ENCODE results near the gene ATP6V0E1.

The ATP6V0E1 gene

DNA sequence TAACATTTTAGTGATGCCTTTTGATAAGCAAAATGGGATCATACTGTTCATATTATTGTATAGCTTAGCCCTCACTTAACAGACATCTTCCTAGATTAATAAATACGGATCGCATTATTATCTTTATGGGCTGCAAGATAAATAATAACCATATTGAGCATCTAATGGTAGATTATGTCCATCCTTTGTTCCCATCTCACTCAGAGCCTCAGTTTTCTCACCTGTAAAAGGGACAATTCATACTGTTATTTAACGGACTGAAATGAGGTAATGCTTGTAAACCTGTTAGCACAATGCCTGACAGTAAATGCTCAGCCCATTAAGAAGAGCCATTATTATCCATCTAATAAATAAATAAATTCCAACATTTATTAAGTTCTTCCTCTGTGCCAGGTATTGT, 27.3 kb upstream of the ATP6V0E1 start:
- no peak overlapping the region for H3K27ac ChIP-seq (ENCODE audit: insufficient read depth, low read depth, low read length, poor library complexity, severe bottlenecking)
- WGBS, 2 experiments = 85 to 95% methylated on average over 2 to 3 of the region's 3 CpGs

GRCh38 chr5:172956936-172957335, 26.6 kb upstream of the ATP6V0E1 start:
- Histone ChIP-seq H3K4me3 (ENCODE audit: insufficient read depth, low read depth, low read length) (no peak overlapping the region), H3K36me3 (ENCODE audit: control insufficient read depth, insufficient read depth, low read length) (peaks cover 2% of the 10 kb centered on the region), H3K27ac (ENCODE audit: insufficient read depth, low read depth, low read length, poor library complexity, severe bottlenecking) (no peak overlapping the region)

More for the DNA sequence above, 27.3 kb upstream of the ATP6V0E1 start:
- no peaks in the 10 kb centered on the region for H3K4me1 ChIP-seq (ENCODE audit: control insufficient read depth, insufficient read depth, low read length)
- H3K36me3 ChIP-seq (ENCODE audit: control insufficient read depth, insufficient read depth, low read length) = no peaks in the 10 kb centered on the region
- H3K9me3 ChIP-seq (ENCODE audit: control insufficient read depth, low read length) = no peaks in the 10 kb centered on the region
- no peak overlapping the region for H3K4me3 ChIP-seq (ENCODE audit: insufficient read depth, low read depth, low read length)
- H3K27me3 ChIP-seq (ENCODE audit: control insufficient read depth, insufficient read depth, low read length, poor library complexity, severe bottlenecking) = peaks cover 19% of the 10 kb centered on the region

DNA sequence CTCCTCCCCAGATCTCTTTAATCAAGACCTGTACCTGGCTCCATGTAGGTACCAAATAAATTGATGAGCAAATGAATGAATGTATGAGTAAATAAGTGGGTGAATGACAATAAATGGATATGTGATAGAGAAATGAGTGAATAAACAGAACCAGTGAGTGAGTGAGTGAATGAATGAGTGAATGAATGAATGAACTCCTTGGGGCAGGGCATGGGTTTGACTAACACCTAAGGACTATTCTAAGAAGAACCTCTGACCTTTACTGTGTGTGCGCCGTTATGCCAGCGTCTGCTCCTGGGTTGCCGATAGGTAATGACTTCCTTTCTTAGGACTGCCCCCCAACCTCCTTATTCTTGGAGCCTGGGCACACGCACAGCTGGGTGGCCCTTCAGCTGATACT, 26.1 kb upstream of the ATP6V0E1 start:
- Histone ChIP-seq H3K4me3 (ENCODE audit: insufficient read depth, low read depth, low read length) (no peak overlapping the region), H3K27me3 (ENCODE audit: control insufficient read depth, insufficient read depth, low read length, poor library complexity, severe bottlenecking) (peaks cover 19% of the 10 kb centered on the region), H3K4me1 (ENCODE audit: control insufficient read depth, insufficient read depth, low read length) (no peaks in the 10 kb centered on the region), H3K27ac (ENCODE audit: insufficient read depth, low read depth, low read length, poor library complexity, severe bottlenecking) (no peak overlapping the region), H3K36me3 (ENCODE audit: control insufficient read depth, insufficient read depth, low read length) (peaks cover 4% of the 10 kb centered on the region), H3K9me3 (ENCODE audit: control insufficient read depth, low read length) (no peaks in the 10 kb centered on the region)
- WGBS, 2 experiments = 85 to 87% methylated on average over 5 of the region's 5 CpGs

More at GRCh38 chr5:172956936-172957335, 26.6 kb upstream of the ATP6V0E1 start:
- 88 to 93% methylated on average over 4 of the region's 4 CpGs for WGBS, 2 experiments
- H3K4me1 ChIP-seq (ENCODE audit: control insufficient read depth, insufficient read depth, low read length) = no peaks in the 10 kb centered on the region
- no peaks in the 10 kb centered on the region for H3K9me3 ChIP-seq (ENCODE audit: control insufficient read depth, low read length)
- H3K27me3 ChIP-seq (ENCODE audit: control insufficient read depth, insufficient read depth, low read length, poor library complexity, severe bottlenecking) = peaks cover 19% of the 10 kb centered on the region

- H3K36me3 ChIP-seq (ENCODE audit: control insufficient read depth, insufficient read depth, low read length) = peaks cover 4% of the 10 kb centered on the region
- WGBS, 2 experiments = 8 to 10% methylated on average over 54 of the region's 54 CpGs
- H3K4me1 ChIP-seq (ENCODE audit: control insufficient read depth, insufficient read depth, low read length) = no peaks in the 10 kb centered on the region
- H3K27me3 ChIP-seq (ENCODE audit: control insufficient read depth, insufficient read depth, low read length, poor library complexity, severe bottlenecking) = peaks cover 19% of the 10 kb centered on the region
- no peaks in the 10 kb centered on the region for H3K9me3 ChIP-seq (ENCODE audit: control insufficient read depth, low read length)
- H3K27ac ChIP-seq (ENCODE audit: insufficient read depth, low read depth, low read length, poor library complexity, severe bottlenecking) = no peak overlapping the region
- H3K4me3 ChIP-seq (ENCODE audit: insufficient read depth, low read depth, low read length) = peak overlapping the region; percentile 98
These were observed 25.1 kb upstream of the ATP6V0E1 start for GRCh38 chr5:172958331-172959046.

- H3K4me1 ChIP-seq (ENCODE audit: control insufficient read depth, insufficient read depth, low read length) = no peaks in the 10 kb centered on the region
- no peaks in the 10 kb centered on the region for H3K9me3 ChIP-seq (ENCODE audit: control insufficient read depth, low read length)
- peaks cover 19% of the 10 kb centered on the region for H3K27me3 ChIP-seq (ENCODE audit: control insufficient read depth, insufficient read depth, low read length, poor library complexity, severe bottlenecking)
- peak overlapping the region; percentile 98 for H3K4me3 ChIP-seq (ENCODE audit: insufficient read depth, low read depth, low read length)
- peak overlapping the region; percentile 50 for H3K27ac ChIP-seq (ENCODE audit: insufficient read depth, low read depth, low read length, poor library complexity, severe bottlenecking)
- 18 to 19% methylated on average over 27 to 28 of the region's 28 CpGs for WGBS, 2 experiments
- peaks cover 4% of the 10 kb centered on the region for H3K36me3 ChIP-seq (ENCODE audit: control insufficient read depth, insufficient read depth, low read length)
These were observed 23.5 kb upstream of the ATP6V0E1 start for GRCh38 chr5:172959824-172960799.

- Histone ChIP-seq H3K9me3 (ENCODE audit: control insufficient read depth, low read length) (no peaks in the 10 kb centered on the region), H3K27me3 (ENCODE audit: control insufficient read depth, insufficient read depth, low read length, poor library complexity, severe bottlenecking) (no peaks in the 10 kb centered on the region), H3K4me3 (ENCODE audit: insufficient read depth, low read depth, low read length) (no peak overlapping the region), H3K36me3 (ENCODE audit: control insufficient read depth, insufficient read depth, low read length) (no peaks in the 10 kb centered on the region), H3K27ac (ENCODE audit: insufficient read depth, low read depth, low read length, poor library complexity, severe bottlenecking) (no peak overlapping the region), H3K4me1 (ENCODE audit: control insufficient read depth, insufficient read depth, low read length) (no peaks in the 10 kb centered on the region)
- 90 to 93% methylated on average over 2 of the region's 2 CpGs for WGBS, 2 experiments
These were observed 13.7 kb upstream of the ATP6V0E1 start for GRCh38 chr5:172969921-172970320.

- Histone ChIP-seq H3K36me3 (ENCODE audit: control insufficient read depth, insufficient read depth, low read length) (no peaks in the 10 kb centered on the region), H3K9me3 (ENCODE audit: control insufficient read depth, low read length) (no peaks in the 10 kb centered on the region), H3K27me3 (ENCODE audit: control insufficient read depth, insufficient read depth, low read length, poor library complexity, severe bottlenecking) (peaks cover 4% of the 10 kb centered on the region), H3K27ac (ENCODE audit: insufficient read depth, low read depth, low read length, poor library complexity, severe bottlenecking) (no peak overlapping the region), H3K4me1 (ENCODE audit: control insufficient read depth, insufficient read depth, low read length) (no peaks in the 10 kb centered on the region), H3K4me3 (ENCODE audit: insufficient read depth, low read depth, low read length) (no peak overlapping the region)
- WGBS, 2 experiments = 85 to 96% methylated on average over 3 of the region's 3 CpGs
These were observed 12.1 kb upstream of the ATP6V0E1 start for GRCh38 chr5:172971482-172971881.

GRCh38 chr5:172972552-172972951, 11.0 kb upstream of the ATP6V0E1 start:
- Histone ChIP-seq H3K4me3 (ENCODE audit: insufficient read depth, low read depth, low read length) (no peak overlapping the region), H3K36me3 (ENCODE audit: control insufficient read depth, insufficient read depth, low read length) (no peaks in the 10 kb centered on the region), H3K27me3 (ENCODE audit: control insufficient read depth, insufficient read depth, low read length, poor library complexity, severe bottlenecking) (peaks cover 6% of the 10 kb centered on the region), H3K9me3 (ENCODE audit: control insufficient read depth, low read length) (no peaks in the 10 kb centered on the region), H3K4me1 (ENCODE audit: control insufficient read depth, insufficient read depth, low read length) (no peaks in the 10 kb centered on the region), H3K27ac (ENCODE audit: insufficient read depth, low read depth, low read length, poor library complexity, severe bottlenecking) (no peak overlapping the region)
- WGBS, 2 experiments = 93 to 94% methylated on average over 3 to 5 of the region's 5 CpGs

GRCh38 chr5:172973127-172973916, 10.2 kb upstream of the ATP6V0E1 start:
- H3K27me3 ChIP-seq (ENCODE audit: control insufficient read depth, insufficient read depth, low read length, poor library complexity, severe bottlenecking) = peaks cover 6% of the 10 kb centered on the region
- H3K4me3 ChIP-seq (ENCODE audit: insufficient read depth, low read depth, low read length) = no peak overlapping the region
- no peak overlapping the region for H3K27ac ChIP-seq (ENCODE audit: insufficient read depth, low read depth, low read length, poor library complexity, severe bottlenecking)
- H3K36me3 ChIP-seq (ENCODE audit: control insufficient read depth, insufficient read depth, low read length) = no peaks in the 10 kb centered on the region
- WGBS, 2 experiments = 80 to 89% methylated on average over 3 of the region's 3 CpGs
- H3K9me3 ChIP-seq (ENCODE audit: control insufficient read depth, low read length) = no peaks in the 10 kb centered on the region
- H3K4me1 ChIP-seq (ENCODE audit: control insufficient read depth, insufficient read depth, low read length) = no peaks in the 10 kb centered on the region
